Erythroblast (primary cell): ENCODE results near the gene CARD14.
"Not testable (repeated sequence)": the region's sequence is repeated elsewhere in the genome, so short reads cannot be mapped to it uniquely, and the experiment has no call there.

Experiments
- DNase-seq, 2 experiments: peaks; one replicate each; lab custom pipeline; 2025; lab: John Stamatoyannopoulos, UW
- GATA1 ChIP-seq: IDR thresholded peaks from 2 replicates; pipeline ENCODE4 v1.6.1; 2011; ENCODE audit warnings: low read depth, mild to moderate bottlenecking, control low read depth, low read length, moderate library complexity
- POLR2A ChIP-seq: IDR thresholded peaks from 2 replicates; pipeline ENCODE4 v1.6.1; 2011; ENCODE audit warnings: mild to moderate bottlenecking, low read length

The CARD14 gene

GRCh38 chr17:80141463-80142165 lies 28.2 kb upstream of the CARD14 start:
- TF ChIP-seq POLR2A (no peak), GATA1 (no peak)
- no peak for DNase-seq

GRCh38 chr17:80142929-80143328 lies 26.9 kb upstream of the CARD14 start:
- TF ChIP-seq POLR2A = no peak
- TF ChIP-seq GATA1 = no peak
- DNase-seq = no peak

- peak in 1 of 2 experiments; percentile 50 for DNase-seq
- TF ChIP-seq POLR2A = no peak
- no peak for TF ChIP-seq GATA1
Observed at GRCh38 chr17:80145076-80146075, 24.5 kb upstream of the CARD14 start.

- peak; percentile 60 to 68 for DNase-seq
- no peak for TF ChIP-seq POLR2A
- no peak for TF ChIP-seq GATA1
Observed at GRCh38 chr17:80146121-80147034, 23.5 kb upstream of the CARD14 start.

- peak; percentile 99 for DNase-seq
- TF ChIP-seq GATA1 = no peak
- peak; percentile 97 for TF ChIP-seq POLR2A
Observed at GRCh38 chr17:80147035-80147822, 22.6 kb upstream of the CARD14 start, which contains the start of gene EIF4A3. TSS of gene EIF4A3 (minus strand) at chr17:80147128. CDS start at chr17:80146961, 167 bp downstream.

- DNase-seq = no peak
Observed at GRCh38 chr17:80151333-80151732, 18.5 kb upstream of the CARD14 start.

GRCh38 chr17:80152081-80152702 lies 17.6 kb upstream of the CARD14 start:
- DNase-seq = peak; percentile 63 to 69
- no peak for TF ChIP-seq POLR2A
- TF ChIP-seq GATA1 = no peak

More at GRCh38 chr17:80151333-80151732, 18.5 kb upstream of the CARD14 start:
- TF ChIP-seq POLR2A (no peak), GATA1 (no peak)

GRCh38 chr17:80153004-80153403 lies 16.8 kb upstream of the CARD14 start:
- no peak for TF ChIP-seq POLR2A
- no peak for TF ChIP-seq GATA1
- no peak for DNase-seq

- no peak for TF ChIP-seq GATA1
- no peak for TF ChIP-seq POLR2A
- DNase-seq = no peak
Observed at GRCh38 chr17:80154166-80154565, 15.7 kb upstream of the CARD14 start.

- not testable (repeated sequence) for DNase-seq
Observed at GRCh38 chr17:80155600-80155999, 14.2 kb upstream of the CARD14 start.

- TF ChIP-seq POLR2A (no peak), GATA1 (no peak)
- no peak for DNase-seq
Observed at GRCh38 chr17:80158846-80159245, 11.0 kb upstream of the CARD14 start.

- TF ChIP-seq POLR2A (peak; percentile 49), GATA1 (no peak)
- DNase-seq = no peak
Observed at GRCh38 chr17:80160536-80160935, 9.3 kb upstream of the CARD14 start.
